Neural cell (in vitro differentiated cells): ENCODE measurements around the gene MYO9A.

ENCODE experiments used
- EZH2 ChIP-seq: fragments of 200-600, 300-800 bp; shearing (Covaris generic), sonication (generic); IDR thresholded peaks from 2 replicates; pipeline ENCODE4 v1.6.1; 2014; ENCODE audit warnings: antibody characterized with exemption, low read length, borderline replicate concordance, mild to moderate bottlenecking; ENCODE audit not compliant: insufficient read depth, poor library complexity, severe bottlenecking
- POLR2AphosphoS5 ChIP-seq: IDR thresholded peaks from 2 replicates; pipeline ENCODE4 v1.6.1; 2012
- TF ChIP-seq, protein P1 (sequence below): fragments of 450-650 bp; IDR thresholded peaks from 2 replicates; pipeline ENCODE4 v1.5.1; 2014; ENCODE audit warnings: antibody characterized with exemption, mild to moderate bottlenecking, moderate library complexity; ENCODE audit not compliant: poor library complexity, severe bottlenecking

DNA sequence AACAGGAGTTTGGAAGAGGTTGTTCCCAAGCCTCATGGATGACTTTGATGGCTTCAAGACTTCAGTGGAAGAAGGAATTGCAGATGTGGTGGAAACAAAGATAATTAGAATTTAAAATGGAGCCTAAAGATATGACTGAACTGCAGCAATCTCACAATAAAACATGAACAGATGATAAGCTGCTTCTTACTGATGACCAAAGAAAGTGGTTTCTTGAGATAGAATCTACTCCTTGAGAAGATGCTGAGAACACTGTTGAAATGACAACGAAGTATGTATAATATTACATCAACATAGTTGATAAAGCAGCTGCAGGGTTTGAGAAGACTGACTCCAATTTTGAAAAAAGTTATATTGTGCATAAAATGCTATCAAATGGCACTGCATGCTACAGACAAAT is 21.2 kb downstream of the MYO9A start:
- TF ChIP-seq, protein P1, sequence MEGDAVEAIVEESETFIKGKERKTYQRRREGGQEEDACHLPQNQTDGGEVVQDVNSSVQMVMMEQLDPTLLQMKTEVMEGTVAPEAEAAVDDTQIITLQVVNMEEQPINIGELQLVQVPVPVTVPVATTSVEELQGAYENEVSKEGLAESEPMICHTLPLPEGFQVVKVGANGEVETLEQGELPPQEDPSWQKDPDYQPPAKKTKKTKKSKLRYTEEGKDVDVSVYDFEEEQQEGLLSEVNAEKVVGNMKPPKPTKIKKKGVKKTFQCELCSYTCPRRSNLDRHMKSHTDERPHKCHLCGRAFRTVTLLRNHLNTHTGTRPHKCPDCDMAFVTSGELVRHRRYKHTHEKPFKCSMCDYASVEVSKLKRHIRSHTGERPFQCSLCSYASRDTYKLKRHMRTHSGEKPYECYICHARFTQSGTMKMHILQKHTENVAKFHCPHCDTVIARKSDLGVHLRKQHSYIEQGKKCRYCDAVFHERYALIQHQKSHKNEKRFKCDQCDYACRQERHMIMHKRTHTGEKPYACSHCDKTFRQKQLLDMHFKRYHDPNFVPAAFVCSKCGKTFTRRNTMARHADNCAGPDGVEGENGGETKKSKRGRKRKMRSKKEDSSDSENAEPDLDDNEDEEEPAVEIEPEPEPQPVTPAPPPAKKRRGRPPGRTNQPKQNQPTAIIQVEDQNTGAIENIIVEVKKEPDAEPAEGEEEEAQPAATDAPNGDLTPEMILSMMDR, result no peak
- TF ChIP-seq EZH2, result no peak
- no peak for TF ChIP-seq POLR2AphosphoS5
